ENCODE results near the gene TMEM258. TPM values are rescaled to one million over a fixed set of nuclear protein-coding genes. Genes with fewer than 3 reads are reported as not detected.

The TMEM258 gene
- total RNA-seq, 3 donors from 2014 or later (not counting 1 experiment from before 2014, with no cell fraction given): 64.4 to 69.3 (median 66.1) TPM

DNA sequence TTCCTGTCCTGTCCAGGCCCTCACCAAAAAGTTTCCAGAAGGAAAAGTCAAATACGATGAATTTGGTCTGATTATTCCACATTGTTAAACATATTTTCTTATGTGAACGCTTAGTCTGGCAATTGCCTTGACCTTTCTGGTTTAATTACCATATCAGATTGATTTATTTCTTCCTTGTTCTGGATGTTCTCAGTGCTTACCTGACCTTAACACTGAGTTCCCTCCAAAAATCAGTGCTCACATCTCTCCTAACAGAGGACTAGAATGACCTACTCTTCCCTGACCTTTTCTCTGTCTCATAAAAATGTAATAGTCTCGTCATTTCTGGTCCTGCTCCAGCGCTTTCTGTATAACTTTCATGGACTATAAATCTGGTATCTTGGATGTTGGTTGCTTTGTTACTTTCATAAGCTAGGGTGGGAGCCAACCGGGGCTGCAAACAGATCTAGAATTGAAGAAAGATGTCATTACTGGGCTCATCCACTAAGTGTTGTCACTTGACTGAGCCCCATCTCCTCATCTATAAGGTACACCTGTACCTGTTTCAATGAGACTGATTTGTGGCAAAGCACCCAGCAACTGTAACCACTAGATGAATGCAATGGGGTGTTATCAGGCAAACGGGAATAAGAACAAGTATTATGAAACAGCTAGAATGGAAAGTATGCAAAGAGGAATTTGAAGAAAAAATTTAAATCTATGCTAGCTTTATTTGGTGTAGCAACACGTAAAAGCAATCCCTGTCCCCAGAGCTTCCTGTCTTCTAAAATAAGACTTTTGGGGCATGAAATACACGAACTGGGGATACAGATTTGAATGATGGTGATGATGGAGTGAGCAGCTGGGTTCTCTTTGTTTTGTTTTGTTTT, 38.1 kb upstream of the TMEM258 start:
- Histone ChIP-seq H3K27ac (ENCODE audit: low read length) (no peak overlapping the region), H3K9me3 (ENCODE audit: control insufficient read depth, insufficient read depth, low read length) (no peaks in the 10 kb centered on the region), H3K4me1 (ENCODE audit: control insufficient read depth, insufficient read depth, low read length) (peaks cover 50% of the 10 kb centered on the region), H3K27me3 (ENCODE audit: control insufficient read depth, insufficient read depth, low read length) (no peaks in the 10 kb centered on the region), H3K4me3 (ENCODE audit: low read length) (no peak overlapping the region), H3K36me3 (ENCODE audit: control insufficient read depth, insufficient read depth, low read length) (no peaks in the 10 kb centered on the region)
- H3K27me3 Mint-ChIP-seq (ENCODE audit: low read depth in 2 of 2): no peaks in the 10 kb centered on the region
- H3K4me1 Mint-ChIP-seq: peaks cover 58 to 81% of the 10 kb centered on the region in 2 donors
- ATAC-seq (no peak), DNase-seq (no peak)
- H3K27ac Mint-ChIP-seq: peak overlapping the region; percentile 97 to 98
- H3K4me3 Mint-ChIP-seq: peak overlapping the region; percentile 92
- 70% methylated on average over 8 of the region's 8 CpGs for WGBS (ENCODE audit: insufficient coverage)
- TF ChIP-seq, protein P1, sequence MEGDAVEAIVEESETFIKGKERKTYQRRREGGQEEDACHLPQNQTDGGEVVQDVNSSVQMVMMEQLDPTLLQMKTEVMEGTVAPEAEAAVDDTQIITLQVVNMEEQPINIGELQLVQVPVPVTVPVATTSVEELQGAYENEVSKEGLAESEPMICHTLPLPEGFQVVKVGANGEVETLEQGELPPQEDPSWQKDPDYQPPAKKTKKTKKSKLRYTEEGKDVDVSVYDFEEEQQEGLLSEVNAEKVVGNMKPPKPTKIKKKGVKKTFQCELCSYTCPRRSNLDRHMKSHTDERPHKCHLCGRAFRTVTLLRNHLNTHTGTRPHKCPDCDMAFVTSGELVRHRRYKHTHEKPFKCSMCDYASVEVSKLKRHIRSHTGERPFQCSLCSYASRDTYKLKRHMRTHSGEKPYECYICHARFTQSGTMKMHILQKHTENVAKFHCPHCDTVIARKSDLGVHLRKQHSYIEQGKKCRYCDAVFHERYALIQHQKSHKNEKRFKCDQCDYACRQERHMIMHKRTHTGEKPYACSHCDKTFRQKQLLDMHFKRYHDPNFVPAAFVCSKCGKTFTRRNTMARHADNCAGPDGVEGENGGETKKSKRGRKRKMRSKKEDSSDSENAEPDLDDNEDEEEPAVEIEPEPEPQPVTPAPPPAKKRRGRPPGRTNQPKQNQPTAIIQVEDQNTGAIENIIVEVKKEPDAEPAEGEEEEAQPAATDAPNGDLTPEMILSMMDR (IDR thresholded peaks at IDR 0.05): no peak
- no peaks in the 10 kb centered on the region for H3K9me3 Mint-ChIP-seq
- intact Hi-C loops (cut with micrococcal nuclease): no loop called here
- no peaks in the 10 kb centered on the region for H3K36me3 Mint-ChIP-seq

DNA sequence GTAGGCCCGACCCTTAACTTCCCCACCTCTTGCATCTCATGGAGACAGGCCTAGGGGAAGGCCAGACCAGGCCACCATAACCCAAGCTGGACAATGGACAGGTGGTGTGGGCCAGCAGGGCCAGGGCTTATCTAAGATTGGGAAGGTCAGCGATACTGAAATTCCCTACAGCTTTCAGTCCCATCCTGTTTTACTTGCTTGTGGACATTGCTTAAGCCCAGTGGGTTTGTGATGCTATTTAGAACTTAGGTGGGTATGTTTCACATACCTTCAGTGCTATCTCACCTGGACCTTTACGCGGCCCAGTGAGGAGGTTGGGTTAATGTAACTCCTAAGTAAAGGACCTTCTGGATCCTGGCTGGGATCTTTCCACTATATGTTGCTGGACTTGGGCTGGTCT, 37.4 kb upstream of the TMEM258 start:
- 98% methylated on average over 4 of the region's 4 CpGs for WGBS (ENCODE audit: insufficient coverage)
- peaks cover 44% of the 10 kb centered on the region for H3K4me1 ChIP-seq (ENCODE audit: control insufficient read depth, insufficient read depth, low read length)

DNA sequence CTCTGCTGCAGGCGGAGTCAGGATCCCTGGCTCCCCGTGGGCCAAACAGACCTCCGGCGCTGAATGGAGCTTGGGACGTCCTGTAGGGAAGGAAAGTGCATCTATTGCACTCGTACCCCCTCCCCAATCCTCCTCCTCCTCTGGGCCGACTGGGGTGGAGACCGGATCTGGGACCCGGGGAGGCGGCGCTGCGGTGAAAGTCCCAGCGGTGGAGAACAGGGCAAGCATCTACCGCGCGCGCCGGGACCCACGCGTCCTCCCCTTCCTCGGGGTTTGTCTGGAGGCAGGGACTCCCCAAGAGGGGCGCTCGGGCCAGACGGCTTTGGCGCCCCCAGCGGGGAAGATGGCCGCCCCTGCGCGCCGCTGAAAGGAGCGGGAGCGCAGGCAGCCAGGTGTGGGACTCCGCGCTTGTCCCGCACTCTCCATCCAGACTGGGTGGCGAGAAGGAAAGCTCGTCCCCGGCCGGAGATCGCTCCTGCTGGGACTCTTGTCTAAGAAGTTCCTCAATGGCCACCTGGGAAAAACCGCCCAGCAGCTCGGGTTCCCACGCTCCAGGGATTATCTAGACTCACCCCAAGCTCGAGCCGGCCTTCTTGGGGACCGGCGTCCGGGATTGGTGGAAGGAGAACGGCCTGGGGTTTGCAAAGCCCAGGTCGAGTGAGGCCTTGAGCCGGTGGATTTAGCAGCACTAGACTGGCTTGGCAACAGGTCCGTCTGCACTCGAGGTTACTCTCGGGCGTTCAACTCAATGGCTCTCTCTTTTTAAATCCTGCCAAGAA, 36.4 kb upstream of the TMEM258 start:
- Mint-ChIP-seq H3K36me3 (no peaks in the 10 kb centered on the region), H3K27me3 (ENCODE audit: low read depth in 2 of 2) (no peaks in the 10 kb centered on the region), H3K9me3 (no peaks in the 10 kb centered on the region), H3K4me3 (peak overlapping the region; percentile 92), H3K27ac (peak overlapping the region; percentile 88 to 97), H3K4me1 (peaks cover 43 to 65% of the 10 kb centered on the region in 2 donors)
- H3K36me3 ChIP-seq (ENCODE audit: control insufficient read depth, insufficient read depth, low read length): no peaks in the 10 kb centered on the region
- peak; percentile 59 to 63 (median 63) for ATAC-seq
- H3K9me3 ChIP-seq (ENCODE audit: control insufficient read depth, insufficient read depth, low read length): no peaks in the 10 kb centered on the region
- peak overlapping the region; percentile 62 for H3K4me3 ChIP-seq (ENCODE audit: low read length)
- intact Hi-C loops (cut with micrococcal nuclease): loop anchor here (5.0 kb wide), 1 partner anchor 37 kb away; the partner anchor contains the start of genes FEN1 and TMEM258
- peak; percentile 47 to 61 for DNase-seq
- 3% methylated on average over 55 of the region's 55 CpGs for WGBS (ENCODE audit: insufficient coverage)
- H3K27ac ChIP-seq (ENCODE audit: low read length): peak overlapping the region; percentile 42
- H3K4me1 ChIP-seq (ENCODE audit: control insufficient read depth, insufficient read depth, low read length): peaks cover 34% of the 10 kb centered on the region
- TF ChIP-seq, protein P1 (IDR thresholded peaks at IDR 0.05): peak; percentile 58
- no peaks in the 10 kb centered on the region for H3K27me3 ChIP-seq (ENCODE audit: control insufficient read depth, insufficient read depth, low read length)

More for the DNA sequence above, 37.4 kb upstream of the TMEM258 start:
- Mint-ChIP-seq H3K4me1 (peaks cover 51 to 75% of the 10 kb centered on the region in 2 donors), H3K4me3 (peak overlapping the region; percentile 92), H3K27me3 (ENCODE audit: low read depth in 2 of 2) (no peaks in the 10 kb centered on the region), H3K27ac (peak overlapping the region; percentile 97 to 98), H3K9me3 (no peaks in the 10 kb centered on the region), H3K36me3 (no peaks in the 10 kb centered on the region)
- no peak for DNase-seq
- Histone ChIP-seq H3K9me3 (ENCODE audit: control insufficient read depth, insufficient read depth, low read length) (no peaks in the 10 kb centered on the region), H3K27ac (ENCODE audit: low read length) (no peak overlapping the region), H3K27me3 (ENCODE audit: control insufficient read depth, insufficient read depth, low read length) (no peaks in the 10 kb centered on the region), H3K36me3 (ENCODE audit: control insufficient read depth, insufficient read depth, low read length) (no peaks in the 10 kb centered on the region), H3K4me3 (ENCODE audit: low read length) (no peak overlapping the region)
- no peak for ATAC-seq
- TF ChIP-seq, protein P1 (IDR thresholded peaks at IDR 0.05): no peak
- intact Hi-C loops (cut with micrococcal nuclease): loop anchor here (5.0 kb wide), 1 partner anchor 38 kb away; the partner anchor contains the start of genes FEN1 and TMEM258
